IMR-90 (cell line): ENCODE data around the gene NRIP2. TPM values are rescaled to one million over a fixed set of nuclear protein-coding genes. Genes with fewer than 3 reads are reported as not detected.

Experiments
- ATAC-seq: fragments of 200-7000 bp; cut with Tn5 transposase; 2 replicates; pipeline ENCODE4 v1.9.1; 2020; ENCODE audit warnings: low read depth, mild to moderate bottlenecking, moderate library complexity
- BruUV-seq: library from RNA; stranded (reverse); fragments of 400-500 nt; replicated peaks from 2 replicates; lab custom pipeline; 2021; lab: Mats Ljungman, UMichigan
- CTCF ChIA-PET: fragments of 300-600 bp; formaldehyde crosslinking; extraction: SDS; loops from one replicate; lab custom pipeline; 2021; ENCODE audit warnings: antibody characterized with exemption; lab: Yijun Ruan, JAX
- POLR2A ChIA-PET: fragments of 300-600 bp; sonication (Branson Sonifier 250); formaldehyde crosslinking; loops from one replicate; lab custom pipeline; 2022; ENCODE audit warnings: antibody characterized with exemption; ENCODE audit not compliant: unreplicated experiment; lab: Charles Lee
- DNase-seq: peaks from one replicate; pipeline ENCODE4 v3.0.0; 2013
- H2AFZ ChIP-seq: replicated peaks from 2 replicates; pipeline ENCODE3; 2013; ENCODE audit warnings: low read length, mild to moderate bottlenecking; ENCODE audit not compliant: poor library complexity
- H2AK5ac ChIP-seq: 2 replicates; pipeline ENCODE4 v1.6.1; 2013; ENCODE audit warnings: low read depth, low read length, inconsistent platforms
- H2AK9ac ChIP-seq: replicated peaks from 2 replicates; pipeline ENCODE3; 2013; ENCODE audit warnings: mild to moderate bottlenecking, low read depth, low read length, moderate library complexity; ENCODE audit not compliant: poor library complexity
- H2BK120ac ChIP-seq: 2 replicates; pipeline ENCODE4 v1.6.1; 2013; ENCODE audit warnings: low read depth, low read length, inconsistent platforms
- H2BK15ac ChIP-seq: 3 replicates; pipeline ENCODE4 v1.6.1; 2013; ENCODE audit warnings: low read depth, low read length, inconsistent platforms
- H2BK20ac ChIP-seq: 2 replicates; pipeline ENCODE4 v1.6.1; 2013; ENCODE audit warnings: low read depth, mild to moderate bottlenecking, inconsistent platforms, low read length, moderate library complexity
- H2BK5ac ChIP-seq: 2 replicates; pipeline ENCODE4 v1.6.1; 2013; ENCODE audit warnings: mild to moderate bottlenecking, low read depth, low read length, inconsistent platforms; ENCODE audit not compliant: poor library complexity, severe bottlenecking
- H3K14ac ChIP-seq: replicated peaks from 2 replicates; pipeline ENCODE4 v1.6.1; 2013; ENCODE audit warnings: low read depth, low read length, inconsistent platforms
- H3K18ac ChIP-seq: 2 replicates; pipeline ENCODE4 v1.6.1; 2013; ENCODE audit warnings: low read depth, low read length, control low read depth
- H3K23ac ChIP-seq: 2 replicates; pipeline ENCODE4 v1.6.1; 2013; ENCODE audit warnings: low read depth, low read length, inconsistent platforms
- H3K27ac ChIP-seq: 2 replicates; pipeline ENCODE4 v1.5.1; 2013; ENCODE audit warnings: mild to moderate bottlenecking, control low read depth, low read length; ENCODE audit not compliant: insufficient read depth
- H3K27me3 ChIP-seq: 2 replicates; pipeline ENCODE4 v1.6.1; 2013; ENCODE audit warnings: low read length; ENCODE audit not compliant: control insufficient read depth, insufficient read depth
- H3K36me3 ChIP-seq: 2 replicates; pipeline ENCODE4 v1.6.1; 2013; ENCODE audit warnings: low read length, mixed read lengths; ENCODE audit not compliant: control insufficient read depth, insufficient read depth
- H3K4ac ChIP-seq: 2 replicates; pipeline ENCODE4 v1.6.1; 2013; ENCODE audit warnings: low read depth, low read length, inconsistent platforms
- H3K4me1 ChIP-seq: 2 replicates; pipeline ENCODE4 v1.6.1; 2013; ENCODE audit warnings: low read length, mixed read lengths; ENCODE audit not compliant: control insufficient read depth, insufficient read depth
- H3K4me2 ChIP-seq: 2 replicates; pipeline ENCODE4 v1.6.1; 2013; ENCODE audit warnings: low read depth, mild to moderate bottlenecking, control low read depth, low read length, moderate library complexity
- H3K4me3 ChIP-seq: 2 replicates; pipeline ENCODE4 v1.5.1; 2013; ENCODE audit warnings: low read depth, mild to moderate bottlenecking, control low read depth, low read length, moderate library complexity; ENCODE audit not compliant: insufficient read depth
- H3K56ac ChIP-seq: 2 replicates; pipeline ENCODE4 v1.6.1; 2013; ENCODE audit warnings: low read length, inconsistent platforms; ENCODE audit not compliant: insufficient read depth; ENCODE audit errors: extremely low read depth
- H3K79me1 ChIP-seq, 2 experiments: 2 replicates each; pipeline ENCODE4 v1.6.1; 2013; ENCODE audit warnings: low read length in 2 of 2, inconsistent platforms in 1 of 2, low read depth in 1 of 2
- H3K9ac ChIP-seq: 2 replicates; pipeline ENCODE4 v1.6.1; 2013; ENCODE audit warnings: low read depth, low read length, control low read depth
- H3K9me1 ChIP-seq: 2 replicates; pipeline ENCODE4 v1.6.1; 2013; ENCODE audit warnings: low read length, inconsistent platforms; ENCODE audit not compliant: insufficient read depth
- H3K9me3 ChIP-seq: 2 replicates; pipeline ENCODE4 v1.6.1; 2013; ENCODE audit warnings: low read length; ENCODE audit not compliant: control insufficient read depth, insufficient read depth
- H4K20me1 ChIP-seq: 2 replicates; pipeline ENCODE4 v1.6.1; 2013; ENCODE audit warnings: low read length, inconsistent platforms; ENCODE audit not compliant: insufficient read depth
- H4K5ac ChIP-seq: 2 replicates; pipeline ENCODE4 v1.6.1; 2013; ENCODE audit warnings: mild to moderate bottlenecking, low read depth, low read length, control low read depth
- H4K8ac ChIP-seq, 2 experiments: 2 replicates each; pipeline ENCODE4 v1.6.1; 2013; ENCODE audit warnings: low read depth in 2 of 2, low read length in 2 of 2, control low read depth in 1 of 2, inconsistent platforms in 1 of 2
- H4K91ac ChIP-seq: 2 replicates; pipeline ENCODE4 v1.6.1; 2013; ENCODE audit warnings: low read depth, low read length, inconsistent platforms; ENCODE audit not compliant: insufficient read depth
- CEBPB ChIP-seq: IDR thresholded peaks from 2 replicates; pipeline ENCODE4 v1.6.1; 2012; ENCODE audit warnings: low read depth, low read length, improper control_type of control experiment
- CHD1 ChIP-seq: IDR thresholded peaks from 2 replicates; pipeline ENCODE4 v1.6.1; 2012; ENCODE audit warnings: low read depth, low read length, improper control_type of control experiment
- FOS ChIP-seq: fragments of 150-350 bp; IDR thresholded peaks from 2 replicates; pipeline ENCODE4 v1.6.1; 2016; ENCODE audit warnings: low read depth, low read length
- MAFK ChIP-seq: IDR thresholded peaks from 2 replicates; pipeline ENCODE4 v1.6.1; 2012; ENCODE audit warnings: low read depth, low read length, improper control_type of control experiment
- POLR2A ChIP-seq: IDR thresholded peaks from 2 replicates; pipeline ENCODE4 v1.6.1; 2012; ENCODE audit warnings: mild to moderate bottlenecking, low read depth, low read length
- RFX5 ChIP-seq: IDR thresholded peaks from 2 replicates; pipeline ENCODE4 v1.8.0; 2012; ENCODE audit warnings: low read depth, mild to moderate bottlenecking, low read length, moderate library complexity
- SMC3 ChIP-seq: fragments of 150-350 bp; IDR thresholded peaks from 2 replicates; pipeline ENCODE4 v1.6.1; 2016; ENCODE audit warnings: low read depth, mild to moderate bottlenecking, antibody characterized with exemption, low read length, moderate library complexity
- WGBS, 2 experiments: methylation state at CpG; one replicate each; pipeline versions ENCODE4 v1.1.5 to v1.1.7; 2013; ENCODE audit warnings: missing lambda C conversion rate in 2 of 2; ENCODE audit not compliant: insufficient read length in 1 of 2; ENCODE audit errors: extremely low coverage in 2 of 2; 5-methylcytosine and 5-hydroxymethylcytosine counted together
- dilution Hi-C: fragments of 300-500 bp; cut with HindIII; formaldehyde crosslinking; loops from one replicate; pipeline ENCODE4 v1.14.3; 2018; ENCODE audit warnings: low sequenced_read_pairs; ENCODE audit not compliant: unreplicated experiment
- in situ Hi-C: fragments of 300-500 bp; cut with MboI; formaldehyde crosslinking; loops from 3 replicates; pipeline ENCODE4 v1.14.3; 2019; ENCODE audit warnings: low sequenced_read_pairs, inconsistent platforms, mixed read lengths
- intact Hi-C: fragments of 100-400 bp; cut with micrococcal nuclease; formaldehyde crosslinking; loops from 2 replicates; pipeline ENCODE4 v1.10.0; 2022
- polyA plus RNA-seq, 3 experiments: library from polyadenylated mRNA; depleted of rRNA; stranded (reverse); fragments of >200 nt; gene quantifications; 2 replicates each; pipeline ENCODE4 v1.2.3, GENCODE V29; 2012; ENCODE audit warnings: low replicate concordance in 1 of 3
- total RNA-seq: library from RNA; depleted of rRNA; stranded (reverse); fragments of >200 nt; gene quantifications from 2 replicates; pipeline ENCODE4 v1.2.3, GENCODE V29; 2012

NRIP2 gene
- total and polyA plus RNA-seq, 2 of the 4 experiments (the other 2 are of a cell fraction) = 0.18 to 0.27 TPM

GRCh38 chr12:2823483-2823882, 11.4 kb downstream of the NRIP2 start:
- Histone ChIP-seq H2AK5ac (no peak overlapping the region), H3K23ac (no peak overlapping the region), H3K9me3 (no peaks in the 10 kb centered on the region), H2BK5ac (no peak overlapping the region), H3K4me1 (no peaks in the 10 kb centered on the region), H4K8ac (no peak overlapping the region), H4K20me1 (no peaks in the 10 kb centered on the region), H4K5ac (no peak overlapping the region), H3K4ac (no peak overlapping the region), H2BK15ac (no peak overlapping the region), H3K79me1 (no peaks in the 10 kb centered on the region), H2AFZ (no peak overlapping the region), H3K56ac (no peak overlapping the region), H2BK20ac (no peak overlapping the region), H3K27ac (no peak overlapping the region), H2BK120ac (no peak overlapping the region), H3K36me3 (peaks cover 75% of the 10 kb centered on the region), H4K91ac (no peak overlapping the region), H3K4me3 (no peak overlapping the region), H3K9me1 (no peaks in the 10 kb centered on the region), H3K27me3 (no peaks in the 10 kb centered on the region), H3K9ac (no peak overlapping the region), H2AK9ac (no peak overlapping the region), H3K4me2 (no peak overlapping the region), H3K18ac (no peak overlapping the region), H3K14ac (no peak overlapping the region)
- in situ Hi-C loops (no loop called here), dilution Hi-C loops (no loop called here), intact Hi-C loops (no loop called here)
- ChIA-PET CTCF (no interaction called here), POLR2A (no interaction called here)
- no peak for TF ChIP-seq SMC3
- no peak for TF ChIP-seq CEBPB
- TF ChIP-seq CHD1 = no peak
- TF ChIP-seq RFX5 = no peak
- TF ChIP-seq MAFK = peak; percentile 91
- no peak for TF ChIP-seq POLR2A
- TF ChIP-seq FOS = no peak
- no TSS peak for BruUV-seq
- 100% methylated on average over 1 of the region's 7 CpGs; no CpG with 5 or more reads in 1 of the 2 experiments for WGBS, 2 experiments
- ATAC-seq (no peak), DNase-seq (no peak)
